ENCODE data around the gene PYCARD. TPM values are rescaled to one million over a fixed set of nuclear protein-coding genes. Genes with fewer than 3 reads are reported as not detected.
A peak's percentile ranks its signal among the peaks of the same experiment; 100 is the strongest.

The PYCARD gene
- total and polyA plus RNA-seq, 10 of the 15 experiments (the other 5 are each of a cell fraction or from before 2014, with no cell fraction given), result 5.1 to 106 (median 45.9) TPM

GRCh38 chr16:31182391-31182790 is 20.2 kb downstream of the PYCARD start:
- Histone ChIP-seq H3K4me2 (ENCODE audit: control insufficient read depth, insufficient read depth) (peak overlapping the region; percentile 87), H3K9ac (ENCODE audit: control insufficient read depth, insufficient read depth, low read length) (peak overlapping the region; percentile 91), H3K27me3 (replicated peaks in 1 of 2; ENCODE audit: control insufficient read depth in 2 of 2, insufficient read depth in 2 of 2, low read length in 1 of 2) (no peaks in the 10 kb centered on the region), H3K36me3 (ENCODE audit: control insufficient read depth in 2 of 2, insufficient read depth in 2 of 2, low read length in 1 of 2) (peaks cover 22 to 34% of the 10 kb centered on the region in 2 experiments), H2AFZ (ENCODE audit: control insufficient read depth, low read depth, low read length) (no peak overlapping the region), H3K79me2 (ENCODE audit: control insufficient read depth, insufficient read depth, low read length) (peaks cover 78% of the 10 kb centered on the region), H4K20me1 (ENCODE audit: control insufficient read depth, insufficient read depth) (peaks cover 26% of the 10 kb centered on the region), H3K4me1 (ENCODE audit: control insufficient read depth, insufficient read depth, low read length) (peaks cover 17% of the 10 kb centered on the region), H3K4me3 (peak overlapping the region; percentile 87), H3K27ac (ENCODE audit: control insufficient read depth, insufficient read depth) (no peak overlapping the region), H3K9me3 (replicated peaks; ENCODE audit: control insufficient read depth, insufficient read depth, low read length) (0 out of 3 replicates have a peak, but pooled peaks cover 1% of the 10 kb centered on the region)
- BruUV-seq (replicated peaks), result no TSS peak
- ChIA-PET RAD21 (ENCODE audit: unreplicated experiment) (interaction anchor here (1.0 to 1.5 kb wide), 4 partner anchors 20 to 201 kb away, joined by 3 to 7 read pairs (median 4); partner anchors contain the start of genes KAT8 and PYCARD), CTCF (interaction anchor here (0.6 to 2.2 kb wide), 6 partner anchors 9 to 262 kb away, joined by 3 to 4 read pairs (median 4); partner anchors contain the start of gene PYCARD), POLR2A (interaction anchor here (0.6 to 2.2 kb wide), 7 partner anchors 16 to 249 kb away, joined by 3 to 10 read pairs (median 3); partner anchors contain the start of genes PYCARD and TRIM72), SMC1A (ENCODE audit: uncharacterized antibody, unreplicated experiment) (interaction anchor here (0.5 to 1.8 kb wide), 6 partner anchors 11 to 203 kb away, joined by 3 to 4 read pairs (median 3); partner anchors contain the start of gene PYCARD)
- DNase-seq (ENCODE audit: low read depth, low spot score) (no peak), ATAC-seq (no peak), FAIRE-seq (no peak)
- TF ChIP-seq ETV6 (conservative IDR thresholded peaks at IDR 0.05 in 1 of 2, IDR thresholded peaks at IDR 0.05 in 1 of 2; ENCODE audit: borderline replicate concordance in 1 of 2, low read depth in 1 of 2), result no peak
- TF ChIP-seq PAX8 (IDR thresholded peaks at IDR 0.05), result no peak
- no peak for TF ChIP-seq IRF5 (IDR thresholded peaks at IDR 0.05; ENCODE audit: borderline replicate concordance)
- no peak for TF ChIP-seq JUND (IDR thresholded peaks at IDR 0.05; ENCODE audit: low read depth, low read length)
- no peak for TF ChIP-seq MXI1 (IDR thresholded peaks at IDR 0.05; ENCODE audit: low read depth, low read length)
- no peak for TF ChIP-seq MAX (IDR thresholded peaks at IDR 0.05; ENCODE audit: low read depth, low read length)
- no peak for TF ChIP-seq MEF2A (IDR thresholded peaks at IDR 0.05; ENCODE audit: insufficient read depth, low read depth, low read length)
- no peak for TF ChIP-seq ESRRA (IDR thresholded peaks at IDR 0.05; ENCODE audit: low read length)
- no peak for TF ChIP-seq ASH2L (IDR thresholded peaks at IDR 0.05; ENCODE audit: borderline replicate concordance, low read depth)
- no peak for TF ChIP-seq EP300 (IDR thresholded peaks at IDR 0.05; ENCODE audit: borderline replicate concordance in 1 of 2, control insufficient read depth in 1 of 2, low read depth in 2 of 2, low read length in 2 of 2)
- TF ChIP-seq PBX3 (IDR thresholded peaks at IDR 0.05; ENCODE audit: insufficient replicate concordance, low read depth, low read length), result no peak
- no peak for TF ChIP-seq PKNOX1 (IDR thresholded peaks at IDR 0.05)
- TF ChIP-seq RCOR1 (conservative IDR thresholded peaks at IDR 0.05; ENCODE audit: low read depth, low read length), result no peak
- TF ChIP-seq ATF7 (IDR thresholded peaks at IDR 0.05; ENCODE audit: low read depth), result no peak
- 4% methylated on average over 7 of the region's 7 CpGs for WGBS (ENCODE audit: insufficient coverage, insufficient replicate concordance, low lambda C conversion rate, missing lambda C conversion rate)
- intact Hi-C loops (cut with micrococcal nuclease; ENCODE audit: unreplicated experiment) (loop anchor here (5.0 to 10.0 kb wide), 2 partner anchors 185 to 692 kb away; partner anchors contain the start of gene ZNF267), in situ Hi-C loops (cut with MboI) (no loop called here)
